GM19395 (cell line): ENCODE measurements around the gene UPK3B.
A peak's percentile ranks its signal among the peaks of the same experiment; 100 is the strongest.
"Not testable (repeated sequence)": the region's sequence is repeated elsewhere in the genome, so short reads cannot be mapped to it uniquely, and the experiment has no call there.

Source experiments
- ATAC-seq: cut with Tn5 transposase; IDR thresholded peaks from one replicate; pipeline ENCODE4 v1.9.1; 2021; ENCODE audit warnings: mild to moderate bottlenecking, moderate library complexity; ENCODE audit not compliant: unreplicated experiment

Gene UPK3B

DNA sequence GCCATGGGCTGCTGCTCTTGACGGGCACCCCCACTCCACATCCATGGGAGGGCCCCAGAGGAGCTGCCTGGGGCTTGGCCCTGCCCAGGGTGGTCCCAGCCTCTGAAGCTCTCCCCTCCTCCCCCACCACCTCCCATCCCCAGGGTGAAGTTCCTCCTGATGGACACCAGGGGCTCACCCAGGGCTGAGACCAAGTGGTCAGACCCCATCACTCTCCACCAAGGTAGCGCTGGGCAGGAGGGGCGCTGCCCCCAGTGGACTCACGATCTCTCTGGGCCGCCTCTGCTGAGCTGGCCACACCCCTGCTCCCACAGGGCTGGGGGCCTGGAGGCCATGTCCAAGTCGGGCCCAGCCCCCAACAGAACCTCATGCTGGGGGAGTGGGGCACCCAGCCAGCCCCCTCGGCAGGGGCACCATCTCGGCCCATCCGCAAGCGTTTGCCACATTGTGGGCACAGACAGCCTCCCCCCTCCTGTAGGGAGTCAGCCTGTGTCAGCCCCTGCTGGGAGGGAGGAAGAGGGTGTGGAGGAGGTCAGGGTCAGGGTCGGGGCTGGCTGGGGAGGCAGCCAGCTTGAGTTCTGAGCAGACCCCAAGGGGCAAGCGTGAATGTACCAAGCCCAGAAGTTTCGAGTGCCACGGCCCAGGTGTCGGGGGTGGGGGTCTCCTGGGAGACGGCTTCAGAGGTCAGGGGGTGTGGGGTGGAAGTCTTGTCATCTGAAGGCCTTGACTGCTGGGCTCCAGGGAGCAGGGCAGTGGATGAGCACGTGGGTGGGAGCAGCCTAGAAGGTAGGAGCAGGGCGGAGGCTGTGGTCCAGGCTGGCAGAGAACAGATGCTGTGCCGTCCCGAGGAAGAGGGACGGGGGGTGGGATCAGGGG is 2.8 kb downstream of the UPK3B start:
- ATAC-seq, result no peak

DNA sequence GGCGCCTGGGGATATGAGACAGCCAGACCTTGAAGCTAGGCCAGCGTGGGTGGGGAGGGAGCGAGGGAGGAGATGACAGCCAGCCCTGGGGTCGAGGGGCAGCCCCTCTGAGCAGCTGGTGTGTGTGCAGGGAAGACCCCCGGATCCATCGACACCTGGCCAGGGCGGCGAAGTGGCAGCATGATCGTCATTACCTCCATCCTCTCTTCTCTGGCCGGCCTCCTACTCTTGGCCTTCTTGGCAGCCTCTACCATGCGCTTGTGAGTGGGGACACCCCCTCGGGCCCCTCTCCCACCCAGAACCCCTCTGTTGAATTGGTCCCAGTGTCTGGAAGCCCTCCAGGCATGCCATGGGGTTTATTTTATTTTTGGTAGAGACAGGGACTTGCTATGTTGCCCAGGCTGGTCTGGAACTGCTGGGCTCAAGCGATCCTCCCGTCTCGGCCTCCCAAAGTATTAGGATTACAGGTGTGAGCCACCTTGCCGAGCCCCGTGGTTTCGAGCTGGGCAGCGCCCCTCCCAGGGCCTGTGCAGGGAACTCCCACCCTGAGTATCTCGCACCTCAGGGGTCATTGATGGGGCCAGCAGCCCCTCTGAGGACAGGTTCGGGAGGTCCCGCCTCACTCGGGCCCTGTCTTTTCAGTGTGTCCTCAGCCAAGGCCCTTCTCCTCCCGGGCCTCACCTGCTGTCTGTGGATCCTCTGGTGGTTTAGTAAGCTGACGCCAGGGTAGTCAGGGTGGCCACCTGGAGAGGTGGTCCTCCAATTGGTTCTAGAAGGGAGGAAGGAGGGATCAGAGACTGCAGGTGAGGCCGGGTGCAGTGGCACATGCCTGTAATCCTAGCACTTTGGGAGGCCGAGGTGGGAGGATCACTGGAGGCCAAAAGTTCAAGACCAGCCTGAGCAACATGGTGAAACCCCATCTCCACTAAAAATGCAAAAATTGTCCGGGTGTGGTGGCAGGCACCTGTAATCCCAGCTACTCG is 3.8 kb downstream of the UPK3B start:
- no peak for ATAC-seq

DNA sequence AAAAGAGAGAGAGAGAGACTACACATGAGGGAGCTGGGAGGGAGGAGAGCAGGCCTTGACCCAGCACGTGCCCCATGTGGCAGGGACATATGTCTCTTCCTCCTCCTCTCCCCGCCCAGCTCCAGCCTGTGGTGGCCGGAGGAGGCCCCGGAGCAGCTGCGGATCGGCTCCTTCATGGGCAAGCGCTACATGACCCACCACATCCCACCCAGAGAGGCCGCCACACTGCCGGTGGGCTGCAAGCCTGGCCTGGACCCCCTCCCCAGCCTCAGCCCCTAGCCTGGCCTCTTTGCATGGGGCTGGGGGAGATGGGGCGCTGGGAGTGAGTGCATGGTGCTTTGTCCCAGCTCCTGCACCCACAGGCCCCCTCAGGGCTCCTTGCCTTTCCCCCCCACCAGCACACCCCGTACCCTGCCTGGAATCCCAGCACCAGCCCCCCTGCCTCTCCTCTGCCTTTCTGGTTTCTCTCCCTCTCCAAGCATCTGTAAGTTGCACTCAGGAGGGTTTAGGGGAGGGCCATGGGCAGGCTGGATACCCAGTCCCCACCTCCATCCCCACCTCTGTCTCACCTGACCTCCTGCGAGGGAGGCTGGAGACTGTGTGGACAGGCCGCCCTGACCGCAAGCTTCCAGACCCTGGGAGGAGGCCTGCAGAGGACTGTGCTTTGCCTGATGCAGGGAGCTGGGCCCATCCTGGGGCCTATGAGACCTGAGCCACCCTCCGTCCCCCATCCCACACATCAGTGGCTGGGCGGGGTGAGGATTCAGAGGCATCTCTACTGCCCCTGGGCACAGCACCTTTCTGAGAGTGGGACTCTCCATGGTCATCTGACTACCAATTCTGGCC is 4.8 kb downstream of the UPK3B start:
- ATAC-seq, result no peak

DNA sequence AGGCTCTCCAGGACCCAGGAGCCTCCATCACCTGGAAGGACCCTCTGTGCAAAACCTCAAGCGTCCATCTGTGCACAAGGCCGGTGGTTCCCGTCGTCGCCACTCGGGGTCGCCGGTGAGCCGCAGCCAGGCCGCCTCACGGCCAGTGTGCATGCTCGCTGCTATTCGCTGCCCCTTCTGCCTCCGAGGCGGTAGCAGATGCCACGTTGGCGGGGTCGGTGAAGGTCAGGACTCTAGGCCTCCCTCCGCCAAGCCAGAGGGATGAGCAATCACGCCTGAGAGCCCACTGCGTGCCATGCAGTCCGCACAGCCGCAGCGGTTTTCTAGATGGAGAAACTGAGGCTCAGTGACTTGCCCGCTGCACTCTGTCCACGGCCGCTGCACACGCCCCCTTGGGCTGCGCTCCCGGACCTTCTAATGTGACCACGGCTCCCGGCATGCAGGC is 5.7 kb downstream of the UPK3B start:
- ATAC-seq, result peak; percentile 75

DNA sequence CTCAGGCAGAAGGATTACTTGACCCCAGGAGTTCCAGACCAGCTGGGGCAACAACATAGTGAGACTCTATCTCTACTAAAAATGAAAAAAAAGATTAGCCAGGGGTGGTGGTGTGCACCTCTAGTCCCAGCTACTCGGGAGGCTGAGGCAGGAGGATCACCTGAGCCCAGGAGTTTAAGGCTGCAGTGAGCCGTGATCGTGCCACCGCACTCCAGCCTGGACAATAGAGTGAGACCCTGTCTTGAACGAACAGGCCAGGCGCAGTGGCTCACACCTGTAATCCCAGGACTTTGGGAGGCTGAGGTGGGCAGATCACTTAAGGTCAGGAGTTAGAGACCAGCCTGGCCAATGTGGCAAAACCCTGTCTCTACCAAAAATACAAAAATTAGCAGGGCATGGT is 6.6 kb downstream of the UPK3B start:
- ATAC-seq, result not testable (repeated sequence)

DNA sequence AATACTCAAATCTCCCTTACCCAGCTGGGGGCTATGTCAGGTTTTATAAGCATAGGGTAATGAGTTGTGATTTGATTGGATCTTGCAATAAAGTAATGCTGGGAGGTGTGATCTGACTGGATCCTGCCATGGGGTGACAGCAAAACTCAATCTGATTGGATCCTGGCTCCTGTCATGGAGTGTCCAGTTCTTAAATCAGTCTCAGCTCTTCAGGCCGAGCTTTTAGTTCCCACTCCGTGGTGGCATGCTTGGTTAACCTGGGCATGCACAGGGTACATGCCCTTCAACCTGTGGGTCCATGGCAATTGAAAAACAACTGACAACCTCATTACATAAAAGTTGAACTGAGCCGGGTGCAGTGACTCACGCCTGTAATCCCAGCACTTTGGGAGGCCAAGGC is 15.8 kb downstream of the UPK3B start:
- ATAC-seq, result not testable (repeated sequence)

DNA sequence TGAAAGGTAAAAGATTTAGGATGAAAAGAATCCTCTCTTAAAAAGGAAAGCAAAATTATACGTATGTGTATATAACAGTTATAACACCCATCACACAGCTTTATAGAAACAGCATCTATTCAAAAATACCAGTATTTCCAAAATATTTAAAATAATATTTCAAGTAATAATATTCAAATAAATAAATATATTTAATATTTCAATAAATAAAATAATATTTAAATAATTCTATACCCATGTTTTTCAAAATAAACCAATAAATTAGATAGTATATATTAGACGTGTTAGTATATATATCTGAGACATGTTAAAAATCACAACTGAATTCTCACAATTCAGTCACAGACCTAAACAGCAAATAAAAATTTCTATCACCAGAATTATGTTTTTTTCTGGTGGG is 21.3 kb downstream of the UPK3B start:
- ATAC-seq, result not testable (repeated sequence)

DNA sequence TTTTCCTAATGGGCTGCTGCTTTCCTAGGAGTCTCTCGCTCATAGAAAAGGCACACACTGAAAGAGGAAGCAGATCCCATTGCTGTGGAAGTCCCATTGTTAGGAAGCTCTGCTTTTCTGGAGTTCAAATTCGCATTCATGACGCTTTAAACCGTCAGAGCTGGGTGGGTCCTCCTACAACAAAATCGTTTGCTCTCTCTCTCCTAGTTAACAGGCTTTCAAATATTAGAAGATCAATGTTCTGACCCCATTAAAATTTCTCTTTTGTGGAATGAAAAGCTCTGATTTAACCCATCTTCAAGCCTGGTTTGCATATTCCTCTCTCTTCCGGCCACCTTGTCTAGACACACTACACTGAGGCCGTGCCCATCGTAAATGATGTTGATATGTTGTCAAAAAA is 32.8 kb downstream of the UPK3B start, which contains the start of gene SPDYE16:
Gene SPDYE16 (minus strand): TSS at position 101 of the 400 bp plus-strand sequence. CDS start 1,838 bp downstream, outside the sequence.
- ATAC-seq, result not testable (repeated sequence)

DNA sequence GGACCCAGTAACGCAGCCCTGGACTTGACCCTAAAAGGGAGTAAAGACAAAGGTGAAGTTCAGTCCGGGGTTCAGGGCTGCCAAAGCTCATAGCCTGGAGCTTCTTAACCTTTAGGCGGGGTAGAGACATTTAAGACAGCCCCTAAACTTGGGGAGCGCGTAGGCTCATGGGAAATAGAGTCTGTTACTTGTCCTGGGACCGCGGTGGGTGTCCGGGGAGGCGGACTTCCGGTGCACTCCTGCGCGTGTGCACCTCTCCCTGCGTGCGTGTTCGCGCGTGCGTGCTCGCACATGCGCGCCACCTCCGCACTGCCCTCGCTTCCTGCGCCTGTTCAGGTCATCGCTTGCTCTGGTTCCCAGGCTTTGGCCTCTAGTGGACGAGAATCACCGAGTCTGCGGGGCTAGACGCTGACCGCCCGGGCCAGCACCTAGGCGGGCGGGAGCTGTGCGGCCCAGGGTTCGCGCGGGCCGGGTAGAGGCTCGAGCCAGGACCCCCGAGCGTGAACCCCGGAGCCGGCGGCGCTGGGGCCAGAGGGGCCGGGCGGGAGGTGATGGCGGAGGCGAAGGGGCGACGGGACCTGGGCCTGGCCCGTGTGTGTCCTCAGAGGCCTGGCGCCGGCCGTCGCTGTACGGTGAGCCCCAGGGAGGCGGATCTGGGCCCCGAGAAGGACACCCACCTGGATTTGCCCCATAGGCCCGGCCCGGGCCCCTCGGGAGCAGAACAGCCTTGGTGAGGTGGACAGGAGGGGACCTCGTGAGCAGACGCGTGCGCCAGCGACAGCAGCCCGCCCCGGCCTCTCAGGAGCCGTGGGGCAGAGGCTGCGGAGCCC is 38.9 kb downstream of the UPK3B start:
- ATAC-seq, result peak; percentile 100

DNA sequence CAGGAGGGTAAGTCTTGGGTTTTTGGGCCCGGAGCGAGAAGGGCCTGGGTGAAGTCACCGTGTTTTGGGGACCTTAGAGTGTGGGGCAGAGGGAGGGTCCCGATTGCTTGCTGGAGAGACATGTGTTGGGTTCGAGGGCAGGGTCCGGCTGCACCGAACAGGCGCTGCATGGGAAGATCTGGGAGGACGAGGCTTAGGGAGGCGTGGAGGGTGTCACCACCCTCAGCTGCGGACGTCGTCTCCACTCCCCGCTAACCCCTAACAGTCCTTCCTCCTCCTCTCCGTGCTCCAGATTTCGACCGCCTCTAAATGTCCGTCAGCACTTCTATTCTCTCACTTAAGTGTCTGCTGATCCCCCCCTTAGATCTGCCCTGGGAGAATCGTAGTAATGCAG is 39.5 kb downstream of the UPK3B start:
- ATAC-seq, result not testable (repeated sequence)

DNA sequence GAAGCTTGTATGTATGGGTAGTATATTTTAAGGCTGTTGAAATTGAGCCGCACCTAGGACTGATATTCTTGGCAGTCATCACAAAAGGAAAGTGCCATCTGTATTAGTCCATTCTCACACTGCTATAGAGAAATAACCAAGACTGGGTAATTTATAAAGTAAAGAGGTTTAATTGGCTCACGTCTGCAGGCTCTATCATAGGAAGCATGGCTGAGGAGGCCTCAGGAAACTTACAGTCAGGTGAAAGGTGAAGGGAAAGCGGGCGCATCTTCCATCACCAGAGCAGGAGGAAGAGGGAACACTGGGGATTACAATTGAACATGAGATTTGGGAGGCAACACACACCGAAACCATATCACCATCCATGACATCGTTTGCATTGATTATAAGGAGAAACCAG is 41.6 kb downstream of the UPK3B start:
- ATAC-seq, result not testable (repeated sequence)

DNA sequence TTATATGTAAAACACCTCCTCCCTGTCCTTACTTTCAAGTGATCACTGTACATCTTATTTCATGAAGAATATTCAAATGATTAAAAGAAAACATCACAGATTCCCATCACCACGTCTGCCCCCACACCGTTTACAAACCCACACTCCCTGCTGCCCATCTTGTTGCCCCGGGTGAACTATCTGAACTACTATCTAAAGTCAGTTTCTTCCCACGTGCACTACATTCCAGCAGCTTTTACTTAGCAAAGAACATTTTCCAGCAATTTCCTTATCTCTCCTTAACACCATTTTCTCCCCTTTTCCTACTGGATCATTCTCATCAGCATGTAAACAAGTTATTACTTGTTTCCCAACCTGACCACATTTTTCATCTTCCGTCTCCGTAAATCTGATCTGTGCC is 49.3 kb downstream of the UPK3B start:
- ATAC-seq, result not testable (repeated sequence)

DNA sequence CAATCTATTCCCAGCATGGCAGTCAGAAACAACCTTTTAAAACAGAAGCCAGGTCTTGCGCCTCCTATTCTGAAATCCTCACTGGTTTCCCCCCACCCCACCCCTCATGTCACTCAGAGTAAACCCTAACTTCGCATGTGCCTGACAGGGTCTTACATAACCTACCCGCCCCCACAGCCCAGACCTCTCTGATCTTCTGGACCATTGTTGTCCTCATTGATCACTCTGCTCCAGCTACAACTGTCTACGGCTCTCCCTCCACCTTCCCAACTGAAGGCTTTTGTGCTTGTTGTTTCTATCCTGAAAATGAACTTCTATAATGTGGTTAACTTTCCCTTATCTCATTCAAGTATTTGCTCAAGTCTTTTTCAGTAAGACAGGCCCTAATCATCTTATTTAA is 49.8 kb downstream of the UPK3B start:
- not testable (repeated sequence) for ATAC-seq

DNA sequence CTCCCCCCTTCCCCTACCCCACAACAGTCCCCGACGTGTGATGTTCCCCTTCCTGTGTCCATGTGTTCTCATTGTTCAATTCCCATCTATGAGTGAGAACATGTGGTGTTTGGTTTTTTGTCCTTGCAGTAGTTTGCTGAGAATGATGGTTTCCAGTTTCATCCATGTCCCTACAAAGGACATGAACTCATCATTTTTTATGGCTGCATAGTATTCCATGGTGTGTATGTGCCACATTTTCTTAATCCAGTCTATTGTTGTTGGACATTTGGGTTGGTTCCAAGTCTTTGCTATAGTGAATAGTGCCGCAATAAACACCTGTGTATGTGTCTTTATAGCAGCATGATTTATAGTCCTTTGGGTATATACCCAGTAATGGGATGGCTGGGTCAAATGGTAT is 51.0 kb downstream of the UPK3B start:
- ATAC-seq, result not testable (repeated sequence)

DNA sequence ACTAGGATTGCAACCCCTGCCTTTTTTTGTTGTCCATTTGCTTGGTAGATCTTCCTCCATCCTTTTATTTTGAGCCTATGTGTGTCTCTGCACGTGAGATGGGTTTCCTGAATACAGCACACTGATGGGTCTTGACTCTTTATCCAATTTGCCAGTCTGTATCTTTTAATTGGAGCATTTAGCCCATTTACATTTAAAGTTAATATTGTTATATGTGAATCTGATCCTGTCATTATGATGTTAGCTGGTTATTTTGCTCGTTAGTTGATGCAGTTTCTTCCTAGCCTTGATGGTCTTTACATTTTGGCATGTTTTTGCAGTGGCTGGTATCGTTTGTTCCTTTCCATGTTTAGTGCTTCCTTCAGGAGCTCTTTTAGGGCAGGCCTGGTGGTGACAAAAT is 54.6 kb downstream of the UPK3B start:
- ATAC-seq, result not testable (repeated sequence)
